ENCODE data around the gene MAML3.

The MAML3 gene

GRCh38 chr4:139769364-139769763 lies 384.6 kb downstream of the MAML3 start:
- DNase-seq (ENCODE audit: low read depth) = no peak
- H3K4me3 ChIP-seq (ENCODE audit: low read depth, low read length) = no peak overlapping the region
- no peak for TF ChIP-seq CTCF (IDR thresholded peaks at IDR 0.05; ENCODE audit: low read depth, low read length, missing control alignments)

- TF ChIP-seq CTCF (IDR thresholded peaks at IDR 0.05; ENCODE audit: low read depth, low read length, missing control alignments) = peak; percentile 28
- no peak for DNase-seq (ENCODE audit: low read depth)
- H3K4me3 ChIP-seq (ENCODE audit: low read depth, low read length) = no peak overlapping the region
These were observed 385.1 kb downstream of the MAML3 start for GRCh38 chr4:139768896-139769295.

GRCh38 chr4:139768366-139768765 lies 385.6 kb downstream of the MAML3 start:
- TF ChIP-seq CTCF (IDR thresholded peaks at IDR 0.05; ENCODE audit: low read depth, low read length, missing control alignments) = no peak
- DNase-seq (ENCODE audit: low read depth) = no peak
- H3K4me3 ChIP-seq (ENCODE audit: low read depth, low read length) = no peak overlapping the region

- TF ChIP-seq CTCF (IDR thresholded peaks at IDR 0.05; ENCODE audit: low read depth, low read length, missing control alignments) = no peak
- H3K4me3 ChIP-seq (ENCODE audit: low read depth, low read length) = no peak overlapping the region
- no peak for DNase-seq (ENCODE audit: low read depth)
These were observed 386.4 kb downstream of the MAML3 start for GRCh38 chr4:139767585-139767984.

GRCh38 chr4:139767168-139767567 lies 386.8 kb downstream of the MAML3 start:
- no peak for DNase-seq (ENCODE audit: low read depth)
- TF ChIP-seq CTCF (IDR thresholded peaks at IDR 0.05; ENCODE audit: low read depth, low read length, missing control alignments) = no peak
- H3K4me3 ChIP-seq (ENCODE audit: low read depth, low read length) = no peak overlapping the region

- TF ChIP-seq CTCF (IDR thresholded peaks at IDR 0.05; ENCODE audit: low read depth, low read length, missing control alignments) = no peak
- no peak overlapping the region for H3K4me3 ChIP-seq (ENCODE audit: low read depth, low read length)
These were observed 389.2 kb downstream of the MAML3 start for GRCh38 chr4:139764686-139765310.

GRCh38 chr4:139764182-139764581 lies 389.8 kb downstream of the MAML3 start:
- DNase-seq (ENCODE audit: low read depth) = no peak
- no peak overlapping the region for H3K4me3 ChIP-seq (ENCODE audit: low read depth, low read length)
- no peak for TF ChIP-seq CTCF (IDR thresholded peaks at IDR 0.05; ENCODE audit: low read depth, low read length, missing control alignments)

More at GRCh38 chr4:139764686-139765310, 389.2 kb downstream of the MAML3 start:
- no peak for DNase-seq (ENCODE audit: low read depth)
